Ovary (tissue), 3 donors: Measurements from ENCODE around the gene ZSWIM6.

ENCODE experiments used
- EP300 ChIP-seq: sonication (generic); formaldehyde crosslinking; IDR thresholded peaks from one replicate; pipeline ENCODE4 v1.6.1; 2017; ENCODE audit warnings: antibody characterized with exemption
- POLR2A ChIP-seq: fragments of 450-650 bp; IDR thresholded peaks from one replicate; pipeline ENCODE4 v1.6.1; 2017; ENCODE audit warnings: antibody characterized with exemption, mild to moderate bottlenecking, moderate library complexity
- TF ChIP-seq, protein P1 (sequence below), 3 donors: fragments of 450-650 bp in 2 of 3; fragments of 200-600 bp in 1 of 3; IDR thresholded peaks; one replicate each; pipeline versions ENCODE4 v1.5.1 to v1.8.0; 2016 to 2022; ENCODE audit warnings: antibody characterized with exemption in 3 of 3, mild to moderate bottlenecking in 1 of 3
- donor health status: DM: no; HTN: no; CAD: no.

DNA sequence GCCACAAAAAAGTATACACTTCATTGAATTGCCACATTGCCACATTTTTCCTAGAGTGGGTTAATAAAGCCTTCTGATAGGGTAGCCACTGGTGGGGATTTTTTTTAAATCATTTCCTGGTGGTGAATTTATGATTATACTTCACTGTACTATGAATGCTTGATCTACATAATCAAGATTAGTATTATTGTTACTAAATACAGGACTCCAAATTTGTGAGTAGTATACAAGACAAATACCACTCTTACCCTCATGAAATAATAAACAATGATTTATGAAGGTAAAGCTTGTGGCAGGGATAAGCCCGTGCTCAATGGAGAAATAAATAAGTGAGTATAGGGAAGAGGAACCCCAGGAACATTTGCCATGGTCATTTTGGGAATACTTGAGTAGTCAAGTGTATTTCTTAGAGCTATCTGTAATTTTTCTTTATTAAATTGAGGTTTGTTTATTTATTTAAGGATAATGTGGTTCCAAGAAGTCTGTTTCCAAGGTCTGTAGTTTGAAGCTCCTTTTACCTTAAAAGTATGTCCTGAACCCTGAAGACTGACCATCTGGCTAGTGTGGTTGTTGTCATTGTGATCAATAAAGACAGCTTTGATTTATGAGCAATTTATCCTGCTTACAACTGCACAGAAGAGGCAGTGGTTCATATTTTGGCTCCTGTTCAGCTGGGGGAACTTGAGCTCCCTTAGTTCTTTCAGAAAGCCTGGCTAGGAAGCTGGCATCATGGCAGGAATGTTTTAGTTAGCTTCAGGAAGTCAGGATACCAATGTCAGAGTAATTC lies 118.6 kb downstream of the ZSWIM6 start:
- TF ChIP-seq, protein P1, sequence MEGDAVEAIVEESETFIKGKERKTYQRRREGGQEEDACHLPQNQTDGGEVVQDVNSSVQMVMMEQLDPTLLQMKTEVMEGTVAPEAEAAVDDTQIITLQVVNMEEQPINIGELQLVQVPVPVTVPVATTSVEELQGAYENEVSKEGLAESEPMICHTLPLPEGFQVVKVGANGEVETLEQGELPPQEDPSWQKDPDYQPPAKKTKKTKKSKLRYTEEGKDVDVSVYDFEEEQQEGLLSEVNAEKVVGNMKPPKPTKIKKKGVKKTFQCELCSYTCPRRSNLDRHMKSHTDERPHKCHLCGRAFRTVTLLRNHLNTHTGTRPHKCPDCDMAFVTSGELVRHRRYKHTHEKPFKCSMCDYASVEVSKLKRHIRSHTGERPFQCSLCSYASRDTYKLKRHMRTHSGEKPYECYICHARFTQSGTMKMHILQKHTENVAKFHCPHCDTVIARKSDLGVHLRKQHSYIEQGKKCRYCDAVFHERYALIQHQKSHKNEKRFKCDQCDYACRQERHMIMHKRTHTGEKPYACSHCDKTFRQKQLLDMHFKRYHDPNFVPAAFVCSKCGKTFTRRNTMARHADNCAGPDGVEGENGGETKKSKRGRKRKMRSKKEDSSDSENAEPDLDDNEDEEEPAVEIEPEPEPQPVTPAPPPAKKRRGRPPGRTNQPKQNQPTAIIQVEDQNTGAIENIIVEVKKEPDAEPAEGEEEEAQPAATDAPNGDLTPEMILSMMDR (IDR thresholded peaks at IDR 0.05), result no peak
- TF ChIP-seq POLR2A (no peak), EP300 (no peak)
